ENCODE data around the gene DNASE1L3. TPM values are rescaled to one million over a fixed set of nuclear protein-coding genes. Genes with fewer than 3 reads are reported as not detected.

The DNASE1L3 gene
- polyA plus RNA-seq, 3 donors = 0.19 TPM; not detected in 2

GRCh38 chr3:58216496-58217195 is 5.9 kb upstream of the DNASE1L3 start:
- 89% methylated on average over 5 of the region's 10 CpGs for WGBS (ENCODE audit: insufficient coverage)
- Histone ChIP-seq H3K4me3 (replicated peaks in 1 of 3; ENCODE audit: low read depth in 2 of 3, low read length in 3 of 3) (peak overlapping the region in 1 of 3 experiments; percentile 54), H3K27me3 (ENCODE audit: control insufficient read depth in 2 of 2, insufficient read depth in 2 of 2, low read length in 2 of 2) (no peaks in the 10 kb centered on the region), H3K4me2 (replicated peaks; ENCODE audit: extremely low read depth, low read length, poor library complexity, severe bottlenecking) (peak overlapping the region; percentile 71), H3K27ac (ENCODE audit: low read depth in 1 of 2, low read length in 2 of 2) (peak overlapping the region in 1 of 2 donors; percentile 52), H3K9me3 (replicated peaks in 1 of 2; ENCODE audit: control insufficient read depth in 1 of 2, insufficient read depth in 1 of 2, low read length in 2 of 2) (no peaks in the 10 kb centered on the region), H4K20me1 (ENCODE audit: insufficient read depth, low read length) (no peaks in the 10 kb centered on the region), H3K79me2 (ENCODE audit: insufficient read depth, low read length) (no peaks in the 10 kb centered on the region), H3K9ac (ENCODE audit: insufficient read depth, low read length, poor library complexity, severe bottlenecking) (peak overlapping the region; percentile 29), H3K4me1 (ENCODE audit: control insufficient read depth in 1 of 2, insufficient read depth in 2 of 2, low read length in 2 of 2) (peaks cover 32 to 33% of the 10 kb centered on the region in 2 donors), H2AFZ (ENCODE audit: insufficient read depth, low read depth, low read length, poor library complexity, severe bottlenecking) (no peak overlapping the region), H3K36me3 (replicated peaks in 1 of 2; ENCODE audit: control insufficient read depth in 1 of 2, insufficient read depth in 2 of 2, low read length in 2 of 2) (no peaks in the 10 kb centered on the region)
- intact Hi-C loops (cut with micrococcal nuclease) = no loop called here
- no peaks in the 10 kb centered on the region for H3K36me3 Mint-ChIP-seq
- peaks cover 0 to 3% (median 0%) of the 10 kb centered on the region in 3 donors for H3K27me3 Mint-ChIP-seq (ENCODE audit: low read depth in 3 of 3)
- TF ChIP-seq, protein P1, sequence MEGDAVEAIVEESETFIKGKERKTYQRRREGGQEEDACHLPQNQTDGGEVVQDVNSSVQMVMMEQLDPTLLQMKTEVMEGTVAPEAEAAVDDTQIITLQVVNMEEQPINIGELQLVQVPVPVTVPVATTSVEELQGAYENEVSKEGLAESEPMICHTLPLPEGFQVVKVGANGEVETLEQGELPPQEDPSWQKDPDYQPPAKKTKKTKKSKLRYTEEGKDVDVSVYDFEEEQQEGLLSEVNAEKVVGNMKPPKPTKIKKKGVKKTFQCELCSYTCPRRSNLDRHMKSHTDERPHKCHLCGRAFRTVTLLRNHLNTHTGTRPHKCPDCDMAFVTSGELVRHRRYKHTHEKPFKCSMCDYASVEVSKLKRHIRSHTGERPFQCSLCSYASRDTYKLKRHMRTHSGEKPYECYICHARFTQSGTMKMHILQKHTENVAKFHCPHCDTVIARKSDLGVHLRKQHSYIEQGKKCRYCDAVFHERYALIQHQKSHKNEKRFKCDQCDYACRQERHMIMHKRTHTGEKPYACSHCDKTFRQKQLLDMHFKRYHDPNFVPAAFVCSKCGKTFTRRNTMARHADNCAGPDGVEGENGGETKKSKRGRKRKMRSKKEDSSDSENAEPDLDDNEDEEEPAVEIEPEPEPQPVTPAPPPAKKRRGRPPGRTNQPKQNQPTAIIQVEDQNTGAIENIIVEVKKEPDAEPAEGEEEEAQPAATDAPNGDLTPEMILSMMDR (IDR thresholded peaks at IDR 0.05) = no peak
- peaks cover 36% of the 10 kb centered on the region for H3K4me1 Mint-ChIP-seq
- H3K9me3 Mint-ChIP-seq = no peaks in the 10 kb centered on the region
- H3K4me3 Mint-ChIP-seq = no peak overlapping the region
- DNase-seq = no peak
- peak overlapping the region in 3 of 7 donors; percentile 86 to 90 (median 87) for H3K27ac Mint-ChIP-seq

- peaks cover 32 to 33% of the 10 kb centered on the region in 2 donors for H3K4me1 ChIP-seq (ENCODE audit: control insufficient read depth in 1 of 2, insufficient read depth in 2 of 2, low read length in 2 of 2)
- TF ChIP-seq, protein P1 (IDR thresholded peaks at IDR 0.05) = peak; percentile 1
- 8% methylated on average over 2 of the region's 10 CpGs for WGBS (ENCODE audit: insufficient coverage)
- no peaks in the 10 kb centered on the region for H4K20me1 ChIP-seq (ENCODE audit: insufficient read depth, low read length)
- Mint-ChIP-seq H3K9me3 (no peaks in the 10 kb centered on the region), H3K27me3 (ENCODE audit: low read depth in 3 of 3) (peaks cover 0 to 3% (median under 1%) of the 10 kb centered on the region in 3 donors), H3K36me3 (no peaks in the 10 kb centered on the region), H3K4me1 (peaks cover 36% of the 10 kb centered on the region), H3K4me3 (peak overlapping the region in 1 of 2 donors; percentile 3), H3K27ac (peak overlapping the region in 6 of 7 donors; percentile 16 to 82 (median 68))
- H3K9me3 ChIP-seq (replicated peaks in 1 of 2; ENCODE audit: control insufficient read depth in 1 of 2, insufficient read depth in 1 of 2, low read length in 2 of 2) = no peaks in the 10 kb centered on the region
- H3K36me3 ChIP-seq (replicated peaks in 1 of 2; ENCODE audit: control insufficient read depth in 1 of 2, insufficient read depth in 2 of 2, low read length in 2 of 2) = no peaks in the 10 kb centered on the region
- intact Hi-C loops (cut with micrococcal nuclease) = no loop called here
- DNase-seq = no peak
- no peak overlapping the region for H3K4me2 ChIP-seq (replicated peaks; ENCODE audit: extremely low read depth, low read length, poor library complexity, severe bottlenecking)
- no peak overlapping the region for H2AFZ ChIP-seq (ENCODE audit: insufficient read depth, low read depth, low read length, poor library complexity, severe bottlenecking)
- no peaks in the 10 kb centered on the region for H3K27me3 ChIP-seq (ENCODE audit: control insufficient read depth in 2 of 2, insufficient read depth in 2 of 2, low read length in 2 of 2)
- no peak overlapping the region for H3K4me3 ChIP-seq (replicated peaks in 1 of 3; ENCODE audit: low read depth in 2 of 3, low read length in 3 of 3)
- no peak overlapping the region for H3K9ac ChIP-seq (ENCODE audit: insufficient read depth, low read length, poor library complexity, severe bottlenecking)
- peak overlapping the region in 1 of 2 donors; percentile 15 for H3K27ac ChIP-seq (ENCODE audit: low read depth in 1 of 2, low read length in 2 of 2)
- no peaks in the 10 kb centered on the region for H3K79me2 ChIP-seq (ENCODE audit: insufficient read depth, low read length)
These were observed 4.7 kb upstream of the DNASE1L3 start for GRCh38 chr3:58215317-58216025.

Measured in CD14-positive monocyte (primary cell).